MM.1S (cell line): ENCODE results near the gene FANCC.

Experiments
- DNase-seq: peaks from one replicate; pipeline ENCODE4 v3.0.0-alpha.2; 2015
- H2AFZ ChIP-seq: fragments of 300-600 bp; sonication (generic); 2 replicates; pipeline ENCODE4 v1.6.0; 2016; ENCODE audit warnings: antibody characterized with exemption, low read length
- H3F3A ChIP-seq: fragments of 300-600 bp; sonication (generic); 2 replicates; pipeline ENCODE4 v1.6.1; 2016; ENCODE audit warnings: mild to moderate bottlenecking, antibody characterized with exemption, low read length, moderate library complexity, mixed read lengths; ENCODE audit not compliant: insufficient read depth
- H3K27ac ChIP-seq: fragments of 300-600 bp; sonication (generic); 2 replicates; pipeline ENCODE4 v1.5.1; 2016; ENCODE audit warnings: mild to moderate bottlenecking, low read length
- H3K27me3 ChIP-seq: fragments of 300-600 bp; sonication (generic); replicated peaks from 2 replicates; pipeline ENCODE4 v1.6.0; 2016; ENCODE audit warnings: low read length; ENCODE audit not compliant: insufficient read depth
- H3K36me3 ChIP-seq: fragments of 300-600 bp; sonication (generic); replicated peaks from 2 replicates; pipeline ENCODE4 v1.6.1; 2016; ENCODE audit warnings: mild to moderate bottlenecking, low read length, mixed read lengths; ENCODE audit not compliant: insufficient read depth
- H3K4me1 ChIP-seq: fragments of 300-600 bp; sonication (generic); 2 replicates; pipeline ENCODE4 v1.6.1; 2016; ENCODE audit warnings: low read length, mixed read lengths
- H3K4me2 ChIP-seq: fragments of 300-600 bp; sonication (generic); 2 replicates; pipeline ENCODE4 v1.6.0; 2016; ENCODE audit warnings: low read depth, low read length
- H3K4me3 ChIP-seq: fragments of 300-600 bp; sonication (generic); 2 replicates; pipeline ENCODE4 v1.5.1; 2016; ENCODE audit warnings: low read length, mixed read lengths
- H3K79me2 ChIP-seq: fragments of 300-600 bp; sonication (generic); 2 replicates; pipeline ENCODE4 v1.6.1; 2016; ENCODE audit warnings: mixed run types, low read length, mixed read lengths
- H3K9ac ChIP-seq: fragments of 300-600 bp; sonication (generic); 2 replicates; pipeline ENCODE4 v1.6.1; 2016; ENCODE audit warnings: low read length, mixed read lengths
- H3K9me2 ChIP-seq: fragments of 300-600 bp; sonication (generic); replicated peaks from 2 replicates; pipeline ENCODE4 v1.6.1; 2016; ENCODE audit warnings: mild to moderate bottlenecking, low read length, mixed read lengths; ENCODE audit not compliant: insufficient read depth
- H3K9me3 ChIP-seq: fragments of 300-600 bp; sonication (generic); replicated peaks from 2 replicates; pipeline ENCODE4 v1.6.1; 2016; ENCODE audit warnings: mild to moderate bottlenecking, low read length, mixed read lengths; ENCODE audit not compliant: insufficient read depth
- H4K20me1 ChIP-seq: fragments of 300-600 bp; sonication (generic); 2 replicates; pipeline ENCODE4 v1.6.1; 2016; ENCODE audit warnings: mild to moderate bottlenecking, low read length, moderate library complexity, mixed read lengths; ENCODE audit not compliant: insufficient read depth
- EZH2 ChIP-seq: fragments of 300-600 bp; sonication (generic); optimal IDR thresholded peaks from 2 replicates; pipeline ENCODE3; 2017; ENCODE audit warnings: low read depth, mild to moderate bottlenecking, antibody characterized with exemption, low read length, mixed read lengths
- EZH2phosphoT487 ChIP-seq: fragments of 300-600 bp; sonication (generic); IDR thresholded peaks from 2 replicates; pipeline ENCODE4 v1.6.1; 2018; ENCODE audit warnings: antibody characterized with exemption, low read length
- TF ChIP-seq, protein P1 (sequence below): fragments of 300-600 bp; sonication (generic); IDR thresholded peaks from 2 replicates; pipeline ENCODE4 v1.5.1; 2016; ENCODE audit warnings: antibody characterized with exemption, low read length, mixed read lengths

FANCC gene

GRCh38 chr9:95079461-95079860 is 238.0 kb downstream of the FANCC start:
- no peaks in the 10 kb centered on the region for H3K79me2 ChIP-seq
- TF ChIP-seq EZH2 = no peak
- TF ChIP-seq, protein P1, sequence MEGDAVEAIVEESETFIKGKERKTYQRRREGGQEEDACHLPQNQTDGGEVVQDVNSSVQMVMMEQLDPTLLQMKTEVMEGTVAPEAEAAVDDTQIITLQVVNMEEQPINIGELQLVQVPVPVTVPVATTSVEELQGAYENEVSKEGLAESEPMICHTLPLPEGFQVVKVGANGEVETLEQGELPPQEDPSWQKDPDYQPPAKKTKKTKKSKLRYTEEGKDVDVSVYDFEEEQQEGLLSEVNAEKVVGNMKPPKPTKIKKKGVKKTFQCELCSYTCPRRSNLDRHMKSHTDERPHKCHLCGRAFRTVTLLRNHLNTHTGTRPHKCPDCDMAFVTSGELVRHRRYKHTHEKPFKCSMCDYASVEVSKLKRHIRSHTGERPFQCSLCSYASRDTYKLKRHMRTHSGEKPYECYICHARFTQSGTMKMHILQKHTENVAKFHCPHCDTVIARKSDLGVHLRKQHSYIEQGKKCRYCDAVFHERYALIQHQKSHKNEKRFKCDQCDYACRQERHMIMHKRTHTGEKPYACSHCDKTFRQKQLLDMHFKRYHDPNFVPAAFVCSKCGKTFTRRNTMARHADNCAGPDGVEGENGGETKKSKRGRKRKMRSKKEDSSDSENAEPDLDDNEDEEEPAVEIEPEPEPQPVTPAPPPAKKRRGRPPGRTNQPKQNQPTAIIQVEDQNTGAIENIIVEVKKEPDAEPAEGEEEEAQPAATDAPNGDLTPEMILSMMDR = no peak
- H3K27ac ChIP-seq = no peak overlapping the region

GRCh38 chr9:95078939-95079338 is 238.6 kb downstream of the FANCC start:
- H3K9ac ChIP-seq = no peak overlapping the region
- no peaks in the 10 kb centered on the region; the same call in 1 of the 2 replicates for H3K36me3 ChIP-seq
- no peaks in the 10 kb centered on the region for H3K9me2 ChIP-seq
- H3K27me3 ChIP-seq = no peaks in the 10 kb centered on the region
- H3K4me2 ChIP-seq = no peak overlapping the region
- no peaks in the 10 kb centered on the region for H3K9me3 ChIP-seq
- DNase-seq = no peak
- no peaks in the 10 kb centered on the region for H3F3A ChIP-seq
- no peak overlapping the region for H3K4me3 ChIP-seq
- TF ChIP-seq EZH2 (no peak), EZH2phosphoT487 (no peak)
- TF ChIP-seq, protein P1 = no peak
- no peaks in the 10 kb centered on the region for H4K20me1 ChIP-seq
- H3K4me1 ChIP-seq = no peaks in the 10 kb centered on the region
- no peaks in the 10 kb centered on the region for H3K79me2 ChIP-seq
- H2AFZ ChIP-seq = no peak overlapping the region
- no peak overlapping the region for H3K27ac ChIP-seq

More at GRCh38 chr9:95079461-95079860, 238.0 kb downstream of the FANCC start:
- Histone ChIP-seq H4K20me1 (no peaks in the 10 kb centered on the region), H3K9me3 (no peaks in the 10 kb centered on the region), H2AFZ (no peak overlapping the region), H3K36me3 (no peaks in the 10 kb centered on the region; the same call in 1 of the 2 replicates), H3K9ac (no peak overlapping the region), H3K4me2 (no peak overlapping the region), H3K4me1 (no peaks in the 10 kb centered on the region), H3F3A (no peaks in the 10 kb centered on the region), H3K4me3 (no peak overlapping the region), H3K27me3 (no peaks in the 10 kb centered on the region), H3K9me2 (no peaks in the 10 kb centered on the region)
- DNase-seq = no peak

DNA sequence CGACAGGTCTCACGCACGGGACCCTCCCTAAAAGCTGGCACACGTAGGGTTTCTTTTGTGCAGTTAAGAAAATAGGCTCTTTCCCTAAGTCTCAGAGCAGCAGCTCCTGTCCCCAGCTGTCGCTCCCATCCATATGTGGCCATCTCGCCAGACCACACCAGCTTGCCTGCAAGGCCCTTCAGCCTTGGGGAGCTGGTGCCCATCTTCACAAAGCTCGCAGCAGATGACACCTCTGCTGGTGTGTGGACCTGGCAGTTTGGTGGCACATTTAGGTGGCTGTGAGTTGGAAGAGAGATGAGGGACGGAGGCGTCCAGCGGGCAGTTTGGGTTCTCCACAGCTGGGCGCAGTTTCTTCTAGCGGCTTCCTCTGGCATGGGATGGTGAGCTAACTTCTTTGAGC is 239.0 kb downstream of the FANCC start:
- Histone ChIP-seq H3K27me3 (no peaks in the 10 kb centered on the region), H3K9me2 (no peaks in the 10 kb centered on the region), H3K9ac (no peak overlapping the region), H3K9me3 (no peaks in the 10 kb centered on the region), H3K27ac (no peak overlapping the region), H3K4me3 (no peak overlapping the region), H4K20me1 (no peaks in the 10 kb centered on the region), H2AFZ (no peak overlapping the region), H3K4me2 (no peak overlapping the region), H3K4me1 (no peaks in the 10 kb centered on the region), H3F3A (no peaks in the 10 kb centered on the region), H3K79me2 (no peaks in the 10 kb centered on the region), H3K36me3 (no peaks in the 10 kb centered on the region; the same call in 1 of the 2 replicates)
- no peak for TF ChIP-seq EZH2phosphoT487
- TF ChIP-seq, protein P1 = no peak
- no peak for TF ChIP-seq EZH2
- DNase-seq = no peak
